ENCODE results near the gene GOLGA6C. TPM values are rescaled to one million over a fixed set of nuclear protein-coding genes. Genes with fewer than 3 reads are reported as not detected.

Gene GOLGA6C
- polyA plus RNA-seq, 1 donor (not counting 4 experiments of a cell fraction or from before 2014, with no cell fraction given), result not detected

DNA sequence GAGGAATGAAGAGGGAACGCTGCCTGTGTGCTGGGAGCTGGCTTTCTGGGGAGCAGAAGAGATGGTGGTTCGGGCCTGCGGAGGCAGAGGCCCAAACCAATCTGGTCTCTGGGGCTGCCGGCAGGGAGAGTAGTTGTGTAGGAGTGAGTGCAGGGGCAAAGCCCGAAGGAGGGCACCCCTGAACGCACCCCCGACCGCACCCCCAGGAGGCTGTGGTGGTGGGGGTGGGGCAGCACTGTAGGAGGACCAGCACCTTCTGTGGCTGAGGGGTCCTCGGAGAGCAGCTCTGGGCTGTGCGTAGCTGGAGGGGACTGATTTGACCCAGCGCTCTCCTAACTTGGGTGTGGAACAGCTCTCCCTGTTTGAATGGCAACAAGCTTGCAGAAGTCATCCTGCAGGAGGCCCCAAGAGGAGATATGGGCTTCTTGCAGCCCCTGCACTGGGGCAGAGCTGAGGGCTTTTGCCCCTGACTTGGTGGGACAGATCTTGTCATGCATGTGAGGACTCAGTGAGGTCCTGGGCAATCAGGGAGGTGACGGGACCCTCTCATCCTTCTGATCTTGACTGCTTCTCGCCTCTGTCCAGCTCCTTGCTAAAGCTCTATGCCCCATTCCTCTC is 30.4 kb upstream of the GOLGA6C start:
- FAIRE-seq, result no peak
- Histone ChIP-seq H3K36me3 (ENCODE audit: control insufficient read depth in 2 of 2, extremely low read depth in 1 of 2, insufficient read depth in 2 of 2, low read length in 2 of 2) (no peaks in the 10 kb centered on the region), H4K20me1 (ENCODE audit: control insufficient read depth, extremely low read depth, insufficient read depth, low read length) (no peaks in the 10 kb centered on the region), H3K9me3 (ENCODE audit: control insufficient read depth, low read depth, low read length) (no peaks in the 10 kb centered on the region), H3K4me2 (ENCODE audit: control insufficient read depth, extremely low read depth, insufficient read depth, low read depth, low read length) (no peak overlapping the region), H3K4me3 (ENCODE audit: control insufficient read depth in 2 of 3, extremely low read depth in 1 of 3, insufficient read depth in 2 of 3, low read depth in 1 of 3, low read length in 3 of 3) (no peak overlapping the region), H2AFZ (ENCODE audit: control insufficient read depth, low read length) (no peak overlapping the region), H3K4me1 (ENCODE audit: control insufficient read depth, extremely low read depth, insufficient read depth, low read length) (no peaks in the 10 kb centered on the region), H3K9ac (ENCODE audit: control insufficient read depth, extremely low read depth, insufficient read depth, low read length) (no peak overlapping the region), H3K79me2 (ENCODE audit: control insufficient read depth, insufficient read depth, low read length) (no peaks in the 10 kb centered on the region), H3K27ac (ENCODE audit: control insufficient read depth, insufficient read depth, low read length) (no peak overlapping the region), H3K9me1 (ENCODE audit: control insufficient read depth, extremely low read depth, insufficient read depth, low read length) (no peaks in the 10 kb centered on the region), H3K27me3 (ENCODE audit: control insufficient read depth, extremely low read depth, insufficient read depth, low read length) (peaks cover 23% of the 10 kb centered on the region)
- dilution Hi-C loops (cut with MboI; ENCODE audit: extremely low pct_ligation_motif_present, low sequenced_read_pairs), result no loop called here
- TF ChIP-seq EZH2 (IDR thresholded peaks at IDR 0.05; ENCODE audit: low read length), result no peak
- TF ChIP-seq, protein P1, sequence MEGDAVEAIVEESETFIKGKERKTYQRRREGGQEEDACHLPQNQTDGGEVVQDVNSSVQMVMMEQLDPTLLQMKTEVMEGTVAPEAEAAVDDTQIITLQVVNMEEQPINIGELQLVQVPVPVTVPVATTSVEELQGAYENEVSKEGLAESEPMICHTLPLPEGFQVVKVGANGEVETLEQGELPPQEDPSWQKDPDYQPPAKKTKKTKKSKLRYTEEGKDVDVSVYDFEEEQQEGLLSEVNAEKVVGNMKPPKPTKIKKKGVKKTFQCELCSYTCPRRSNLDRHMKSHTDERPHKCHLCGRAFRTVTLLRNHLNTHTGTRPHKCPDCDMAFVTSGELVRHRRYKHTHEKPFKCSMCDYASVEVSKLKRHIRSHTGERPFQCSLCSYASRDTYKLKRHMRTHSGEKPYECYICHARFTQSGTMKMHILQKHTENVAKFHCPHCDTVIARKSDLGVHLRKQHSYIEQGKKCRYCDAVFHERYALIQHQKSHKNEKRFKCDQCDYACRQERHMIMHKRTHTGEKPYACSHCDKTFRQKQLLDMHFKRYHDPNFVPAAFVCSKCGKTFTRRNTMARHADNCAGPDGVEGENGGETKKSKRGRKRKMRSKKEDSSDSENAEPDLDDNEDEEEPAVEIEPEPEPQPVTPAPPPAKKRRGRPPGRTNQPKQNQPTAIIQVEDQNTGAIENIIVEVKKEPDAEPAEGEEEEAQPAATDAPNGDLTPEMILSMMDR (optimal IDR thresholded peaks at IDR 0.05 in 1 of 3, IDR thresholded peaks at IDR 0.05 in 1 of 3, conservative IDR thresholded peaks at IDR 0.05 in 1 of 3; ENCODE audit: extremely low read depth in 1 of 3, insufficient read depth in 2 of 3, low read length in 3 of 3), result no peak
- DNase-seq (ENCODE audit: low read depth, low spot score), result no peak

DNA sequence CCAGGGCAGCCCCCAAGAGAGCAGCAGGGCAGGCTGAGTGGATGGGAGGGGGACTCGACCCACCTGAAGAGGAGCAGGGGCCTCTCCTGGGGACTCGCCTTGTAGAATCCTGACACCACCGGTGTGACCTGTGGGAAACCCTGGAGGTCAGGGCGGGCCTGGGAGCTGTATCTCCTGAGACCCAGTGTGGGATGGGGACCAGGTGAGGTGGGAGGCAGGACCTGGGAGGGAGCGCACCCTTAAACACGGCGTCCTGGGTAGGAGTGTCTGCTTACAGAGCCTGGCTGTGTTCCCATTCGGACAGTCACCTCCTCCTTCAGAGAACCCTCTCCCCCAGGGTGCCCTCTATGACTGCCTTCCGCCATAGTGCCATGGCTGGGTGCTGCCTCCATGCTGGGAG is 29.3 kb upstream of the GOLGA6C start:
- TF ChIP-seq, protein P1 (optimal IDR thresholded peaks at IDR 0.05 in 1 of 3, IDR thresholded peaks at IDR 0.05 in 1 of 3, conservative IDR thresholded peaks at IDR 0.05 in 1 of 3; ENCODE audit: extremely low read depth in 1 of 3, insufficient read depth in 2 of 3, low read length in 3 of 3), result no peak
- no peak for TF ChIP-seq EZH2 (IDR thresholded peaks at IDR 0.05; ENCODE audit: low read length)
- no peak for FAIRE-seq
- no peak overlapping the region for H3K9ac ChIP-seq (ENCODE audit: control insufficient read depth, extremely low read depth, insufficient read depth, low read length)
- no peak overlapping the region for H3K4me2 ChIP-seq (ENCODE audit: control insufficient read depth, extremely low read depth, insufficient read depth, low read depth, low read length)
- no peaks in the 10 kb centered on the region for H4K20me1 ChIP-seq (ENCODE audit: control insufficient read depth, extremely low read depth, insufficient read depth, low read length)
- no peak for DNase-seq (ENCODE audit: low read depth, low spot score)
- H3K27ac ChIP-seq (ENCODE audit: control insufficient read depth, insufficient read depth, low read length), result no peak overlapping the region
- H3K36me3 ChIP-seq (ENCODE audit: control insufficient read depth in 2 of 2, extremely low read depth in 1 of 2, insufficient read depth in 2 of 2, low read length in 2 of 2), result no peaks in the 10 kb centered on the region
- no peak overlapping the region for H2AFZ ChIP-seq (ENCODE audit: control insufficient read depth, low read length)
- no peaks in the 10 kb centered on the region for H3K9me1 ChIP-seq (ENCODE audit: control insufficient read depth, extremely low read depth, insufficient read depth, low read length)
- no peak overlapping the region for H3K4me3 ChIP-seq (ENCODE audit: control insufficient read depth in 2 of 3, extremely low read depth in 1 of 3, insufficient read depth in 2 of 3, low read depth in 1 of 3, low read length in 3 of 3)
- no peaks in the 10 kb centered on the region for H3K4me1 ChIP-seq (ENCODE audit: control insufficient read depth, extremely low read depth, insufficient read depth, low read length)
- H3K27me3 ChIP-seq (ENCODE audit: control insufficient read depth, extremely low read depth, insufficient read depth, low read length), result peaks cover 32% of the 10 kb centered on the region
- no peaks in the 10 kb centered on the region for H3K9me3 ChIP-seq (ENCODE audit: control insufficient read depth, low read depth, low read length)
- dilution Hi-C loops (cut with MboI; ENCODE audit: extremely low pct_ligation_motif_present, low sequenced_read_pairs), result no loop called here
- no peaks in the 10 kb centered on the region for H3K79me2 ChIP-seq (ENCODE audit: control insufficient read depth, insufficient read depth, low read length)
